Nucleus accumbens (tissue), 56 donors: ENCODE data around the gene USP5.

Experiments used
- DNase-seq, 56 donors: peaks; one replicate each; lab custom pipeline; 2025; lab: John Stamatoyannopoulos, UW

The USP5 gene

DNA sequence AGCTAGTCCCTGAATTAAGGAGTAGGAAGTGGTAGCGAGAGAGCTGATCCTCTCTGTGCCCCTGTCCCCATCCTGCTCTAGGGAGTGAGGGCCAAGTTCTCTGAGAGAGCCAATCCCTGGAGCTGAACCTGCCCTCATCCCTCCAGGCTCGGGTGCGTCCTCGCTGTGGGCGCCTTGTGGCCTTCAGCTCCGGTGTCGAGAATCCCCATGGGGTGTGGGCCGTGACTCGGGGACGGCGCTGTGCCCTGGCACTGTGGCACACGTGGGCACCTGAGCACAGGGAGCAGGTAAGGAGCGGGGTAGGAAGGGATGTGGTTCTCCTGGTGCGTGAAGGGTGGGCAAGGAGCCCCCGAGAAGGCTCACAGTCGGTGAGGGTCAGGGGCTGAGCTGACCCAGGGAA lies 13.1 kb upstream of the USP5 start:
- DNase-seq, result no peak

DNA sequence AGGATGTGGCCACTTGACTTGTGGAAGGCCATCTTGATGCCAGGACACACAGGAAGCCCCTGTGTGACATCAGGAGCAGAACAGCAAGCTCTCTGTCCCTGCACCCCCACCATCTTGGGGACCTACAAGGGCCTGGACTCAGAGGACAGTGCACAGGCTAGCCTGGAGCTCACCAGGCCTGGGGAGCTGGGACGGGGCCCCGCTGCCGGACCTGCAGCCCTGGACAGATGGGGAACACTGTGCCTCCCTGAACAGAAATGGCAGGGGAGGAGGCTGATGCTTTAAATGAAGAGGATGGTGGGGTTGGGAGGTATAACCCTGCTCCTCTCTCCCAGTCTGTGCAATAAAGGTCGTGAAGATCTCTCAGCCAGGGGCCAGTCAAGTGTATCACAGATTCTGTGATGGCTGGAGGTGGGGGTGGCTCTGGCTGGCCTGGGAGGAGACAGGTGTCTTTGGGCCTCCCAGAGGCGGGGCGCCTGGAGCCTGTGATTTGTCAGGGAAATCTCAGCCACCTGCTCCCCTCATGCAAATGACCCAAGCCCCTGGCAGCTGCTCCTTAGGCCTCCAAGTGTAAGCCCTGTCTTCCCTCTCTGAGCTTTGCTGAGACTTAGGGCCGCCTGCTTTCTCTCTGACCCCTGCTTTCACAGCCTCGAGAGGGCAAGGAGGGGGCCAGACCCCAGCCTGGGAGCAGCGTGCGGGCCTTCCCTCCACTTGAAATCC lies 12.3 kb upstream of the USP5 start:
- no peak for DNase-seq

DNA sequence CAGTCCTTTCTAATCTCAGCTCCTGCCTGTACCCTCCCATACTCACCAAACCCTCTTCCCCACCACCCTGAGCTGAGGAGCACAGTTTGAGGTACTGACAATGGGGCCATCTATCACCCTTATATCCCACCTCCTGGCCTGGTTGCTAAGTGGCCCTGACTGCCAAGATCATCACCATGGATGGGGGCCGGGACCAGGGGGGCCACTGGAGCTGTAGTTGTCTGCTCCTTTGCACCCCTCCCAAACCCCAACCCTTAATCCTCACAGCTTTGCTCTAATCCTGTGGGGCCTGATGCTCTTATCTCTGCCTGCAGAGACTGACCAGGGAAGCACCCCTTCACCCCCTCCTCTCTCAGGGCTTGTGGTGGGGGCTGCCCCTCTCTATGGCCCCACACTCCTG lies 11.6 kb upstream of the USP5 start:
- no peak for DNase-seq

DNA sequence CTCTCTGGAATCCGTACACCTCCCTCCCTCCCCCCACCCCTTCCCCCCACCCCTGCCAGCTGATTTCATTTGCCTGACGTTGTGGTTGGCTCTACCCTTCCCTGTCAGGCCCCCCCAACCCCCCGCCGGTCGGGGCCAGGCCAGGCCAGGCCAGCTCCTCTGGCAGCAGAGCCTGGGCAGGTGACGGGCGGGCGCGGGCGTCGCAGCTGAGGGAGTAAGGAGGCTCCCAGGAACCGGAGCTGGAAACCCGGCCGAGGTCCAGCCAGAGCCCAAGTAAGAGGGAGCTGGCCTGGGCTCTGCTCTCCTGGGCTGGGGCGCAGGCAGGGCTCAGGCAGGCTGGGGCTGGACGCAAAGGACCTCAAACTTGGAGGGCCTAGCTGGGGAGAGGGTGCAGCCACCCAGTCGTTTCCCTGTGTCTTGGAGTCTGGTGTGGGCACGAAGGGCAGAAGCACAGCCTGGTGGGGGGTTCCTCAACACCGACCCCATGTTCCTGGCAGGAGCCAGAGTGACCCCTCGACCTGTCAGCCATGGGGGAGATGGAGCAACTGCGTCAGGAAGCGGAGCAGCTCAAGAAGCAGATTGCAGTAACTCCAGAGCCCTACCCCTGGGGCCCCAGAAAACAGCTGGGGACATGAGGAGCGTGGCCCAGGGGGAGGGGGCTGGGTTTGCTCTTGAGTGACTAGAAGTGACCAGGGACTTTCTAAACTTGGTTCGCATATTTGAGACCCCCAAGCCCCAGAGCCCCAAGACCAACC lies 11.0 kb upstream of the USP5 start, which contains the start of gene GNB3:
TSS of gene GNB3 (plus strand) at position 165 of the 755 bp plus-strand sequence. CDS start at position 528, 363 bp downstream.
- DNase-seq, result no peak

DNA sequence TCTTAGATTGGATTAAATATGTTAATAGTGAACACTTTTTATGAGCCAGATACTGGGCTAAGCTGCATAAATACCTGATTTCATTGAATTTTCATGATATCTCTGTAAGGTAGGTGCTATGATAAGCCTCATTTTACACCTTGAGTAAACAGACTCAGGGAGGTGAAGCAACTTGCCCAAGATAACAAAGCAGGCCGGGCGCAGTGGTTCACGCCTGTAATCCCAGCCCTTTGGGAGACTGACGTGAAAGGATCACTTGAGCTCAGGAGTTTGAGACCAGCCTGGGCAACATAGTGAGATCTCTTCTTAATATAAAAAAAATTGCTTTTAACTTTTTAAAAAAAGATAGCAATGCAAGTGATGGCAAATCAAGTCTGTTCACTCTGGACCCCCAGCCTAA lies 9.9 kb upstream of the USP5 start:
- no peak for DNase-seq

DNA sequence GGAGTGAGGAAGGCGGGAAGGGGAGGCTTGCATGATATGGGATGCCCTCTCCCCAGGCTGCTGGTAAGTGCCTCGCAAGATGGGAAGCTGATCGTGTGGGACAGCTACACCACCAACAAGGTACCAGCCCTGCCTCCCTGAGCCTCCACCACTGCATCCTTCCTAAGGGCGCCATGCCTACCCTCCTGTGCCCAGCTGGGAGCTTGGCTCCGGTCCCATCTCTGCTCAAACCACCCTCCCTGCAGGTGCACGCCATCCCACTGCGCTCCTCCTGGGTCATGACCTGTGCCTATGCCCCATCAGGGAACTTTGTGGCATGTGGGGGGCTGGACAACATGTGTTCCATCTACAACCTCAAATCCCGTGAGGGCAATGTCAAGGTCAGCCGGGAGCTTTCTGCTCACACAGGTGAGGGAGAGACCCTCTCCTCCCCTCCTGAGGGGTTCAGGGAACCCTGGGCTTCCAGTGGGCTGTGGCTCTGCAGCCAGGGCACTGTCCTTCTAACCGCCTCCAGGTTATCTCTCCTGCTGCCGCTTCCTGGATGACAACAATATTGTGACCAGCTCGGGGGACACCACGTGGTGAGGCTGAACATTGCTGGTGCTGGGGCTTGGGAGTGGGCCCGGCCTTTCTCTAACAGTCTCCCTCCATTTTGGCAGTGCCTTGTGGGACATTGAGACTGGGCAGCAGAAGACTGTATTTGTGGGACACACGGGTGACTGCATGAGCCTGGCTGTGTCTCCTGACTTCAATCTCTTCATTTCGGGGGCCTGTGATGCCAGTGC lies 8.6 kb upstream of the USP5 start:
- DNase-seq, result no peak

DNA sequence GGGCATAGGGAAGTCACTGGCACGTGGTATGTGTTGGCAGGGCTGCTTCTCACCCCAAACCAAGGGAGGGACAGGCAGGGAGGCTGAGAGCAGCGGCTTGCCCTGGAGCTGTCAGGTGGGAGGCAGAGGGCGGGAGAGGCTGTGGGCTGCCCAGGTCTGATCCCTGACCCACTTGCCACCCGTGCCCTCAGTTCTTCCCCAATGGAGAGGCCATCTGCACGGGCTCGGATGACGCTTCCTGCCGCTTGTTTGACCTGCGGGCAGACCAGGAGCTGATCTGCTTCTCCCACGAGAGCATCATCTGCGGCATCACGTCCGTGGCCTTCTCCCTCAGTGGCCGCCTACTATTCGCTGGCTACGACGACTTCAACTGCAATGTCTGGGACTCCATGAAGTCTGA lies 6.6 kb upstream of the USP5 start:
- no peak for DNase-seq

DNA sequence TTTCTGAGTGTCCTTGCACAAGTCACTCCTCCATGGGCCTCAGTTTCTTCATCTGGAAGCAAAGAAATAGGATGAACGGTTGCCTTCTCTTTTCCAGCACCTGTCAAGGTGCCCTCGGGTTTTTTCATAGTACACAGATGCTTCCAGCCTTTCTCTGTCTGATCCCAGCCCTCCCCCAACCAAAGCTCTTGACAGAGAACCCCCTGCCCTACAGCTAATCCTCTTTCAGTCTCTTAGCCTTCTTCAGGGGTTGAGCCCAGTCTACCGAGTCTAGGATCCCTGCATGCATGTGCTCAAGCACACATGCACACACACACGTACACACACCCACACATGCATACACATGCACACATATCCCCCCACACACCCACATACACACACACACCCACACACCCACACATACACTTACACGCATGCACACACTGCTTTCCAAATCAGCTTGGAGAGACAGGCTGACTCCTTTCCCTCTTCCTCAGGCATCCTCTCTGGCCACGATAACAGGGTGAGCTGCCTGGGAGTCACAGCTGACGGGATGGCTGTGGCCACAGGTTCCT lies 5.6 kb upstream of the USP5 start:
- DNase-seq, result no peak

DNA sequence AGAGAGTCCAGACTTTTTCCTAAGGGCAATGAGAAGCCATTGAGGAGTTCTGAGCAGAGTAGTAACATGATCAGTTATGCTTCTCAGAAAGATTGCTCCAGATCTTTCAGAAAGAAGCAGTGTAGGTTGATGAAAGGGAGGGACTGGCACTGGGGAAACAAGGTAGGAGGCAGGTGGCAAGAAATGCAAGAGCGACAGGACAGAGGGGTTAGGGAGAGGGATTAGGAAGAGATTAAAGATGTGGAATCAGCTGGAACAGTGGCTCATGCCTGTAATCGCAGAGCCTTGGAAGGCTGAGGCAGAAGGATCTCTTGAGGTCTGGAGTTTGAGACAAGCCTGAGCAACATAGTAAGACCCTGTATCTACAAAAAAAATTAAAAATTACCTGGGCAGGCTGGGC lies 4.3 kb upstream of the USP5 start:
- DNase-seq, result no peak

DNA sequence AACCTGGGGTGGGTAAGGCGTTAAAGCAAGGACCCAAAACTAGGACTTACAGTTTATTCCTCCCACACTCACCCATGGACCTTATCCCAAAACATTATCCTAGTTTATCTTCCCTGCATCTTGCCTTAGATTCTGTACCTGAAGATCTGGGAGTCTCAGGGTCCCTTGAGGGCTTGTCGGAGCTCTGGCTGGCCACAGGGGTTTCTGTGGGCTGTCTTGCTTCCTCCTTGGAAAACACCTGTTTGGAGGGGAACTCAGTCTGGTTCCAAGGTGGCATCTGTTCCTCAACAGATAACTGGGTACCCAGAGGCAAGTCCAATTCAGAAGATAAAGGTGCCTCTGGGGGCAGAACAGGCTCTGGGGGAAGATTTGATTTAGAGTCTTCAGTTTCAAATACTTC lies 2.5 kb upstream of the USP5 start:
- no peak for DNase-seq

DNA sequence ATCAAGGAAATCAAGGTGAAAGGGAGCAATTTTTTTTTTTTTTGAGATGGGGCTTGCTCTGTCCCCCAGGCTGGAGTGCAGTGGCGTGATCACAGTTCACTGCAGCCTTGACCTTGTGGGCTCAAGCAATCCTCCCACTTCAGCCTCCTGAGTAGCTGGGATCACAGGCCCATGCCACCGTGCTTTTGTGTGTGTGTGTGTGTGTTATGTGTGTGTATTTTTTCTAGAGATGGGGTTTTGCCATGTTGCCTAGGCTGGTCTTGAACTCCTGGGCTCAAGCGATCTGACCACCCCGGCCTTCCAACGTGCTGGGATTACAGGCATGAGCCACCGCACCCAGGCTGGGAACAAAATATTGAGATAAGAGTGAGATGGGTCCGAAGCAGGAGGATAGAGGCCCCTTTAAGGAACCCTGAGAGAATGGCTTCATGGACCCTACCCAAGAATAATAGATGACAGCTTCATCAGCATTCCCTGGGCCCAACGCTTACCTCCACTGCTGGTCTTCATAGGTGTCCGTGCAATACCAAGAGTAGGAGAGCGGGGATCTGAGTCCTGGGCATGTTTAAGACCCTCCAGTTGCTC lies 1.9 kb upstream of the USP5 start:
- no peak for DNase-seq

DNA sequence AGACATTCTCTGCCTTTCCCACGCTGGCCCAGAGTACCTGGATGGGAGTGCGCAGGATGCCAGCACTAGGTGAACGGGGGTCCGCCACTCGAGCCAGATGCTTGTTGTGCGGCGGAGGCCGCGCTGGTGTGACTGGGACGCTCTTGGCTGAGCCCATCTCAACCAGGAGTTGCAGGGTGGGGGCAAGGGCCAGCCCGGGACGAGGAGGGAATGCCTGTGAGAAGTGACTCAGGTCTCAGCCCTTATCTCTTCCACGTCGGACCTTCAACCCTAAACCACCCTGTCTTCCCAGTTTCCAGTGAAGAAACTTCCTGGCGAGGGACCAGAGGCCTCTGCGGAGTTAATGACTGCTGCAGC lies 1.2 kb upstream of the USP5 start:
- DNase-seq, result no peak

DNA sequence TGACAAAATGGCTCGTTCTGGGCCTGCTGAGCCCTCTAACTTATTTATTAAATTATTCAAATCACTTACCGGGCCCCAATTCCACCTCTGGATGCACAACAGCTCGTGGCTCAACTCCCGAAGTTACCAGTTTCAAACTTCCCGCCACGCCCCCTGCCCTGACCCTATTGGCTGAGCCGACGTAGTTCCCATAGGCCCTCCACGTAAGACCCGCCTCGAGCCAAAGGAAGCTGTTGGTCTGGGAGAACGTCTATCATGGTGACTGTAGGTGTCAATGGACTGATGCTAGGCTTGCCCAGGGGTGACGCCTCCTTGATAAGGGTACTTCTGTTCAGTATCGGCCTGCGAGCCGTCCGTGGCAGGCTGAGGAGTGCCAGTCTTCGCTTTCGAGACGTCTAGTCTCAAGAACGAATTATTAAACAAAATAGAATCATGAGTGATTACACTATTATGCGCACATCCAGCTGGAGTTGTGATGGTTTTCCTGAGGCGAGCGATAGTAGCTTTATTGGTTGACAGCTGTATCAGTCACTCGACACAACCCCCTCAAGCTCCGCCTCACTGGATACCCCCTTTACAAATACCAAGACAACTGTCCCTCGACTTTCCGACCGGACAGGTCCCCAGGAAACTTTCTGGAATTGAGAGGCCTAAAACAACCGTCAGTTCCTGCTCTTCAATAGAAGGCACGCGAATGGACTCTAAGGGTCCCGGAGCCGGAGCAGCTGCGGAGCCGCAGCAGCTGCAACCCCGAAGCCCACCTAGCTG lies 613 bp upstream of the USP5 start, which contains the start of gene CDCA3:
TSS of gene CDCA3 (minus strand) at position 134 of the 768 bp plus-strand sequence. CDS start 334 bp downstream, outside the sequence.
- peak; percentile 65 to 98 (median 89) for DNase-seq

DNA sequence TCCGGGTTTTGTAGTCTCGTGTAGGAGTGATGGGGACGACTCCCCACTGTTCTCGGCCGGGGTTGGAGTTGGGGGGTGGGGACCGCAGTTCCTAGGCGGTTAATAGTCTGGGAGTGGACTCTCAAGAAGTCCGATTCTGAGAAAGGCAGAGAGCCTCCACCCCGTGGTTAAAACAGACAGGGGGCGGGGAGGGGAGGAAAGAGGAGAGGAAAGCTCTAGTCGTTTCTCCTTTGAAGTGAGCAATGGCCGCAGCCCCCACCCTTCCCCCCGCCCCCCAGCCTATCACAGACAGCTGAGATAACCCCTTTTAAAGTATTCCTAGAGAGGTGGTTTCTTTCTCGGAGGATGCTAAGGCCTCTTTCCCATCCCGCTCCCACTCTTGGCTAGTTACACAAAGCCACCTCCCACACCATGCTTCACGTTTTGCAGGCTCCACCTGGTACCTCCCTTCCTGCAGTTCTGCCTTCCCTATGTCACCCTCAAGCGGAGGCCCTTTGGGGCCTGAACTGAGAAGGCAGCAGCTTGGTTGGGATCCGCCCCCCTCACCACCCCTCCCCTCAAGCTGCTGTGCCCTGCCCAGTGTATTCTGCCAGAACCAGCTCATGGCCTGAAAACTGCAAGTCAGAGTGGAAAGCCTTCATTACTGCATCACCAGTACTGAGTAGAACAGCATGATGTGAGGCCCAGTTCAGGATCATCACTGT lies 853 bp downstream of the USP5 start:
- peak in 45 of 56 donors; percentile 16 to 73 (median 52) for DNase-seq

DNA sequence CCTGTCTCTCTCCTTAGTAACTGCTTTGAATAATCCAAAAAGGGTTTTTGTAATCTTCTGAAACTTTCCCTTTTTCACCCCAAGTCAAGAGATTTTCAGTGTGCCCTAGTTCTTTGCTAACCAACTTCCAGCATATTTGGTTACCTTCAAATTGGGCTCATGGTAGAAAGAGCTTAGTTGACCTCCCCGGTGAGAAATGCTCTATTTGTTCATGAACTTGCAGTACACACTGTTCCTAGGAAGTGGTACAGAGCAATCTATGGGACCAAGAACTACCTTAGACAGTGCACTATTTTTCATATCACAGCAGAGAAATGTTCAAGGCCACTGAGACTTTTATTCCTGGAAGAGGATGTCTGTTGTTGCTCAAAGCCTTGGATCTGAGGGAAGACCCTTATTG lies 1.7 kb downstream of the USP5 start:
- DNase-seq, result no peak

DNA sequence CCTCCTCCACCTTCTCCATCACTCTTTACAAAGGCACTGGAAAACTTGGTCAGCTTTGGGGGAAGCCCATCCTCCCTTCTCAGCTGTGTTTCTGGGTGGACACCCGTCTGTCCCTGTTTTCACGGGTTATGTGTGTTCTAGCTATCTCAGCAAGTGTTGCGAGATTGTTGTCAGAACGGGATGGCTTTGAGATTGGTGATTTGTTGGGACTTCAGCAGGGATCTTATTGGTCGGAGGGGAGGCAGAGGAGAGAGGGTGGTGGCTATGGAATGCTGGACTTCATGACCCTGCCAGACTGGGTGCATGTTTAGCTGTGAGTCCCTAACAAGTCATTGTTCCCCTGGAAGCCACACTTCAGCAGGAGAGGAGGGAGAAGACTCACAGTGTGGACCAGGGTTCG lies 2.1 kb downstream of the USP5 start:
- DNase-seq, result no peak

DNA sequence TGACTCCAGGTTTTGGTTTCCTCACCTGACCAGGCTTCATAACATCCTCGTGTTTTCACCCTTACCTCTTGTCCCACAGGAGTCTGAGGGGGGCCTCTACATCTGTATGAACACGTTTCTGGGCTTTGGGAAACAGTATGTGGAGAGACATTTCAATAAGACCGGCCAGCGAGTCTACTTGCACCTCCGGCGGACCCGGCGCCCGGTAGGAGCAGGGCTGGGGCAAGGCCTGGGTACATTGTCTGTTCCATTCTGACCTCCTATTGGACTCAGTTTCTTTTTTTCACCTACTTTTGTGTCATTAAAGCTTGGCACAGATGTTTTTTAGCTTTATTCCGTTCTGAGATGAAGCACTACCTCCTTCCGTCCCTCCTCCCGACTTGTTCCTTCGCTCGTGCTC lies 3.4 kb downstream of the USP5 start:
- no peak for DNase-seq

DNA sequence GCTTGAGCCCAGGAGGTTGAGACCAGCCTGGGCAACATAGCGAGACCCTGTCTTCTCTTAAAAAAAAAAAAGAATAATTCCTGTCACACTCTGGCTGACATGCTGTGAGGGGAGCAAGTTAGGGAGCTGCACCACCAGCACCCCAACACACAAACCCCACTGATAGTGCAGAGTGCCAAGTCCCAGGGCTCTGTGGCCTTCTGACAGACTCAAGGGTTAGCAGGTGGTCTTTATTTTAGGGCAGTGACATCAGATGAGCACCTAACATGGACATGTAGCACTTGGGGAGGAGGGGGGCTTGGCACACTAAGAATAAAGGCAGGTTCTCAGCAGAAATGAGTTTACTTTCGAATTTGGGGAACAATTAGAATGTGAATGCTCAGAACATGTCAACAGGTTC lies 6.8 kb downstream of the USP5 start:
- no peak for DNase-seq

DNA sequence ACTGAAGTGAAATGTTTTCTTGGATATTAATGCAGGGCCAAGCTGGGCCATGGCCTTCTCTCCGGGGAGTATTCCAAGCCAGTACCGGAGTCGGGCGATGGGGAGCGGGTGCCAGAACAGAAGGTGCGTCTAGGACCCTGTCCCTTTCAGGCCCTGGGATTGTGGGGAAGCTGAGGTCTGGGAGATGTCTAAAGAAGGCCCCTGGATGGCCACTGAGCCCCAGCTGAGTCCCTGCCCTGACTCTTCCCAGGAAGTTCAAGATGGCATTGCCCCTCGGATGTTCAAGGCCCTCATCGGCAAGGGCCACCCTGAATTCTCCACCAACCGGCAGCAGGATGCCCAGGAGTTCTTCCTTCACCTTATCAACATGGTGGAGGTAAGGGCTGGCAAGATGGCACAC lies 8.2 kb downstream of the USP5 start:
- no peak for DNase-seq
